Endothelial cell of umbilical vein (primary cell): ENCODE measurements around the gene TMEM45B.
"Not testable (repeated sequence)": the region's sequence is repeated elsewhere in the genome, so short reads cannot be mapped to it uniquely, and the experiment has no call there.

Source experiments
- GATA2 ChIP-seq: IDR thresholded peaks from 2 replicates; pipeline ENCODE4 v1.7.0; 2011; ENCODE audit warnings: low read depth, mild to moderate bottlenecking, moderate library complexity, mixed read lengths, low read length; ENCODE audit not compliant: insufficient read length, insufficient read depth
- JUN ChIP-seq: IDR thresholded peaks from 2 replicates; pipeline ENCODE4 v1.6.1; 2011; ENCODE audit warnings: borderline replicate concordance, low read depth; ENCODE audit not compliant: insufficient read length, insufficient read depth
- MYC ChIP-seq: IDR thresholded peaks from one replicate; pipeline ENCODE4 v1.6.1; 2011; ENCODE audit warnings: mild to moderate bottlenecking, low read depth, low read length
- POLR2A ChIP-seq: IDR thresholded peaks from 2 replicates; pipeline ENCODE4 v1.6.1; 2012; ENCODE audit warnings: low read depth, mild to moderate bottlenecking, control low read depth, low read length
- TF ChIP-seq, protein P1 (sequence below), 2 donors: IDR thresholded peaks; 1 replicate in 1 of 2; 2 replicates in 1 of 2; pipeline ENCODE4 v1.5.1; 2011; ENCODE audit warnings: low read length in 2 of 2, mild to moderate bottlenecking in 2 of 2, moderate library complexity in 2 of 2, control low read depth in 1 of 2, inconsistent platforms in 1 of 2, low read depth in 1 of 2; ENCODE audit not compliant: insufficient read depth in 1 of 2; ENCODE audit errors: extremely low read depth in 1 of 2
- TF ChIP-seq, protein P2 (sequence below): IDR thresholded peaks from 2 replicates; pipeline ENCODE4 v1.6.1; 2011; ENCODE audit not compliant: insufficient read depth, insufficient read length

DNA sequence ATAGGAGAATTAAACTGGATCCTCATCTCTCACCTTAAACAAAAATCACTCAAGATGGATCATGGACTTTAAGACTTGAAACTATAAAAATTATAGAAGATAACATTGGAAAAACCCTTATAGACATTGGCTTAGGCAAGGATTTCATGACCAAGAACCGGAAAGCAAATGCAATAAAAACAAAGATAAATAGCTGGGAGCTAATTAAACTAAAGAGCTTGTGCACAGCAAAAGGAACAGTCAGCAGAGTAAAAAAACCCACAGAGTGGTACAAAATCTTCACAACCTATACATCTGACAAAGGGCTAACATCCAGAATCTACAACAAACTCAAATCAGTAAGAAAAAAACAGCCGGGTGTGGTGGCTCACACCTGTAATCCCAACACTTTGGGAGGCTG lies 7.4 kb upstream of the TMEM45B start:
- TF ChIP-seq, protein P1, sequence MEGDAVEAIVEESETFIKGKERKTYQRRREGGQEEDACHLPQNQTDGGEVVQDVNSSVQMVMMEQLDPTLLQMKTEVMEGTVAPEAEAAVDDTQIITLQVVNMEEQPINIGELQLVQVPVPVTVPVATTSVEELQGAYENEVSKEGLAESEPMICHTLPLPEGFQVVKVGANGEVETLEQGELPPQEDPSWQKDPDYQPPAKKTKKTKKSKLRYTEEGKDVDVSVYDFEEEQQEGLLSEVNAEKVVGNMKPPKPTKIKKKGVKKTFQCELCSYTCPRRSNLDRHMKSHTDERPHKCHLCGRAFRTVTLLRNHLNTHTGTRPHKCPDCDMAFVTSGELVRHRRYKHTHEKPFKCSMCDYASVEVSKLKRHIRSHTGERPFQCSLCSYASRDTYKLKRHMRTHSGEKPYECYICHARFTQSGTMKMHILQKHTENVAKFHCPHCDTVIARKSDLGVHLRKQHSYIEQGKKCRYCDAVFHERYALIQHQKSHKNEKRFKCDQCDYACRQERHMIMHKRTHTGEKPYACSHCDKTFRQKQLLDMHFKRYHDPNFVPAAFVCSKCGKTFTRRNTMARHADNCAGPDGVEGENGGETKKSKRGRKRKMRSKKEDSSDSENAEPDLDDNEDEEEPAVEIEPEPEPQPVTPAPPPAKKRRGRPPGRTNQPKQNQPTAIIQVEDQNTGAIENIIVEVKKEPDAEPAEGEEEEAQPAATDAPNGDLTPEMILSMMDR (IDR thresholded peaks at IDR 0.05; ENCODE audit: extremely low read depth in 1 of 2, insufficient read depth in 1 of 2, low read depth in 1 of 2, low read length in 2 of 2), result not testable (repeated sequence)
- TF ChIP-seq GATA2, POLR2A, MYC, JUN: not testable (repeated sequence)
- TF ChIP-seq, protein P2, sequence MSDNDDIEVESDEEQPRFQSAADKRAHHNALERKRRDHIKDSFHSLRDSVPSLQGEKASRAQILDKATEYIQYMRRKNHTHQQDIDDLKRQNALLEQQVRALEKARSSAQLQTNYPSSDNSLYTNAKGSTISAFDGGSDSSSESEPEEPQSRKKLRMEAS, result not testable (repeated sequence)
